ENCODE results near the gene TUBAL3. TPM values are rescaled to one million over a fixed set of nuclear protein-coding genes. Genes with fewer than 3 reads are reported as not detected.

Gene TUBAL3
- total RNA-seq, 1 experiment from 2014 or later: 0.98 TPM

- no peak for TF ChIP-seq POLR2AphosphoS5 (IDR thresholded peaks at IDR 0.05; ENCODE audit: low read depth, low read length)
- no peak for TF ChIP-seq POLR2A (IDR thresholded peaks at IDR 0.05; ENCODE audit: borderline replicate concordance, extremely low read depth, insufficient read depth, insufficient read length)
- TF ChIP-seq TCF7L2 (IDR thresholded peaks at IDR 0.05; ENCODE audit: borderline replicate concordance, extremely low read depth, insufficient read depth, insufficient read length): no peak
- TF ChIP-seq MAX (IDR thresholded peaks at IDR 0.05): no peak
- no peak for TF ChIP-seq ELF1 (IDR thresholded peaks at IDR 0.05; ENCODE audit: borderline replicate concordance, low read depth)
These were observed 15.0 kb upstream of the TUBAL3 start (continued) for GRCh38 chr10:5419466-5420094.

GRCh38 chr10:5418584-5418983, 14.0 kb upstream of the TUBAL3 start:
- Histone ChIP-seq H2AFZ (ENCODE audit: low read depth, low read length, poor library complexity, severe bottlenecking) (no peak overlapping the region), H3K9ac (ENCODE audit: low read length) (no peak overlapping the region), H3K9me2 (ENCODE audit: insufficient read depth) (no peaks in the 10 kb centered on the region), H3K4me1 (ENCODE audit: control insufficient read depth in 1 of 2, insufficient read depth in 2 of 2, low read length in 2 of 2) (peaks cover 0 to under 1% of the 10 kb centered on the region in 2 experiments; a peak in 1 of 4 replicates), H3K9me3 (ENCODE audit: control insufficient read depth in 1 of 2, insufficient read depth in 1 of 2, low read depth in 1 of 2, low read length in 2 of 2) (peaks cover 3 to 4% of the 10 kb centered on the region in 2 experiments; a peak in 3 of 4 replicates), H3K4me3 (replicated peaks in 1 of 2; ENCODE audit: low read depth in 1 of 2, low read length in 2 of 2) (no peak overlapping the region), H4K20me1 (ENCODE audit: insufficient read depth) (no peaks in the 10 kb centered on the region), H3K79me2 (ENCODE audit: insufficient read depth, low read length) (peaks cover 100% of the 10 kb centered on the region), H3K36me3 (ENCODE audit: control insufficient read depth in 1 of 2, insufficient read depth in 2 of 2, low read length in 2 of 2) (0 out of 4 replicates have a peak, but pooled peaks cover 0 to 7% of the 10 kb centered on the region in 2 experiments), H3K4me2 (ENCODE audit: low read length) (no peak overlapping the region), H3K27ac (ENCODE audit: low read depth, low read length) (no peak overlapping the region), H3K27me3 (ENCODE audit: insufficient read depth, low read length) (no peaks in the 10 kb centered on the region)
- intact Hi-C loops (cut with micrococcal nuclease): no loop called here
- ChIA-PET RAD21 (ENCODE audit: low non-redundant PET in 1 of 2, low total read pairs in 2 of 2, uncharacterized antibody in 2 of 2, unreplicated experiment in 2 of 2) (no interaction called here), POLR2A (no interaction called here), CTCF (no interaction called here)
- no peak for ATAC-seq
- DNase-seq (ENCODE audit: low read depth, low spot score): no peak
- TF ChIP-seq EGR1 (IDR thresholded peaks at IDR 0.05; ENCODE audit: low read depth) (no peak), ELF1 (IDR thresholded peaks at IDR 0.05; ENCODE audit: borderline replicate concordance, low read depth) (no peak), CTCF (IDR thresholded peaks at IDR 0.05 in 2 of 3, conservative IDR thresholded peaks at IDR 0.05 in 1 of 3; ENCODE audit: borderline replicate concordance in 1 of 3, insufficient read depth in 1 of 3, low read depth in 2 of 3, low read length in 2 of 3) (no peak)
- no TSS peak for BruUV-seq (replicated peaks)

Data from HCT116 (cell line).